OCI-LY3 (cell line): Measurements from ENCODE around the gene FOXK2.
"Not testable (repeated sequence)": the region's sequence is repeated elsewhere in the genome, so short reads cannot be mapped to it uniquely, and the experiment has no call there.

ENCODE experiments used
- H2AFZ ChIP-seq: fragments of 200-600, 300-600 bp; shearing (Covaris generic); 2 replicates; pipeline ENCODE4 v1.6.0; 2014; ENCODE audit warnings: antibody characterized with exemption, low read depth, low read length
- H3K27ac ChIP-seq: fragments of 200-600, 300-600 bp; sonication (generic); 2 replicates; pipeline ENCODE4 v1.5.1; 2014; ENCODE audit warnings: mild to moderate bottlenecking, low read length, moderate library complexity, mixed read lengths
- H3K27me3 ChIP-seq: fragments of 200-600, 300-600 bp; sonication (generic); 2 replicates; pipeline ENCODE4 v1.6.1; 2014; ENCODE audit warnings: low read depth, low read length, mixed read lengths
- H3K36me3 ChIP-seq: fragments of 200-600, 300-600 bp; sonication (generic); replicated peaks from 2 replicates; pipeline ENCODE3; 2014; ENCODE audit warnings: low read depth, low read length, mixed read lengths
- H3K4me1 ChIP-seq: fragments of 300-600, 200-600 bp; sonication (generic); 2 replicates; pipeline ENCODE4 v1.6.1; 2014; ENCODE audit warnings: low read length, mixed read lengths
- H3K4me2 ChIP-seq: fragments of 200-600, 300-600 bp; sonication (generic); 2 replicates; pipeline ENCODE4 v1.6.1; 2014; ENCODE audit warnings: low read length, mixed read lengths
- H3K4me3 ChIP-seq: fragments of 300-600, 200-600 bp; sonication (generic); 2 replicates; pipeline ENCODE4 v1.5.1; 2014; ENCODE audit warnings: antibody characterized with exemption, mild to moderate bottlenecking, low read length, moderate library complexity
- H3K79me2 ChIP-seq: fragments of 300-600, 200-600 bp; shearing (Covaris generic); 2 replicates; pipeline ENCODE4 v1.6.1; 2014; ENCODE audit warnings: mild to moderate bottlenecking, low read length, mixed read lengths
- H3K9ac ChIP-seq: fragments of 300-600, 200-600 bp; shearing (Covaris generic); 2 replicates; pipeline ENCODE4 v1.6.0; 2014; ENCODE audit warnings: mild to moderate bottlenecking, low read length, moderate library complexity
- H3K9me3 ChIP-seq: fragments of 200-600, 300-600 bp; shearing (Covaris generic); 2 replicates; pipeline ENCODE4 v1.6.1; 2014; ENCODE audit warnings: low read length, mixed read lengths; ENCODE audit not compliant: insufficient read depth
- H4K20me1 ChIP-seq: fragments of 200-600, 300-600 bp; sonication (generic); 2 replicates; pipeline ENCODE4 v1.6.1; 2016; ENCODE audit warnings: low read length, mixed read lengths; ENCODE audit not compliant: insufficient read depth
- CTCF ChIP-seq: fragments of 200-600, 300-600 bp; sonication (generic); IDR thresholded peaks from 2 replicates; pipeline ENCODE4 v1.5.1; 2014; ENCODE audit warnings: antibody characterized with exemption, low read length, low read depth
- EZH2phosphoT487 ChIP-seq: fragments of 200-600 bp; shearing (Covaris generic); IDR thresholded peaks from 2 replicates; pipeline ENCODE4 v1.6.1; 2018; ENCODE audit warnings: antibody characterized with exemption, mixed run types, low read depth

FOXK2 gene

GRCh38 chr17:82570277-82570676, 50.7 kb downstream of the FOXK2 start:
- peaks cover 43% of the 10 kb centered on the region for H3K36me3 ChIP-seq
- H3K4me1 ChIP-seq, result no peaks in the 10 kb centered on the region
- no peak overlapping the region for H3K4me2 ChIP-seq
- no peak for TF ChIP-seq EZH2phosphoT487
- no peak for TF ChIP-seq CTCF
- H2AFZ ChIP-seq, result no peak overlapping the region
- H3K79me2 ChIP-seq, result peaks cover 33% of the 10 kb centered on the region
- H3K27ac ChIP-seq, result no peak overlapping the region
- no peak overlapping the region for H3K4me3 ChIP-seq
- H3K9me3 ChIP-seq, result no peaks in the 10 kb centered on the region
- no peaks in the 10 kb centered on the region; the same call in 1 of the 2 replicates for H4K20me1 ChIP-seq
- no peak overlapping the region for H3K9ac ChIP-seq
- H3K27me3 ChIP-seq, result no peaks in the 10 kb centered on the region

GRCh38 chr17:82571855-82572254, 52.3 kb downstream of the FOXK2 start:
- no peaks in the 10 kb centered on the region for H3K4me1 ChIP-seq
- H3K9ac ChIP-seq, result no peak overlapping the region
- no peak for TF ChIP-seq CTCF
- TF ChIP-seq EZH2phosphoT487, result no peak
- no peak overlapping the region for H2AFZ ChIP-seq
- no peaks in the 10 kb centered on the region for H3K27me3 ChIP-seq
- H3K4me3 ChIP-seq, result no peak overlapping the region
- peaks cover 35% of the 10 kb centered on the region for H3K36me3 ChIP-seq
- H3K27ac ChIP-seq, result no peak overlapping the region
- peaks cover 23% of the 10 kb centered on the region for H3K79me2 ChIP-seq
- H4K20me1 ChIP-seq, result no peaks in the 10 kb centered on the region
- H3K9me3 ChIP-seq, result no peaks in the 10 kb centered on the region
- no peak overlapping the region for H3K4me2 ChIP-seq

GRCh38 chr17:82574041-82574440, 54.5 kb downstream of the FOXK2 start:
- Histone ChIP-seq H3K4me2 (no peak overlapping the region), H3K79me2 (peaks cover 5% of the 10 kb centered on the region), H3K9me3 (no peaks in the 10 kb centered on the region), H3K9ac (no peak overlapping the region), H3K27me3 (no peaks in the 10 kb centered on the region), H3K4me1 (no peaks in the 10 kb centered on the region), H4K20me1 (no peaks in the 10 kb centered on the region), H3K4me3 (no peak overlapping the region), H2AFZ (no peak overlapping the region), H3K36me3 (peaks cover 34% of the 10 kb centered on the region), H3K27ac (no peak overlapping the region)
- TF ChIP-seq EZH2phosphoT487 (no peak), CTCF (no peak)

DNA sequence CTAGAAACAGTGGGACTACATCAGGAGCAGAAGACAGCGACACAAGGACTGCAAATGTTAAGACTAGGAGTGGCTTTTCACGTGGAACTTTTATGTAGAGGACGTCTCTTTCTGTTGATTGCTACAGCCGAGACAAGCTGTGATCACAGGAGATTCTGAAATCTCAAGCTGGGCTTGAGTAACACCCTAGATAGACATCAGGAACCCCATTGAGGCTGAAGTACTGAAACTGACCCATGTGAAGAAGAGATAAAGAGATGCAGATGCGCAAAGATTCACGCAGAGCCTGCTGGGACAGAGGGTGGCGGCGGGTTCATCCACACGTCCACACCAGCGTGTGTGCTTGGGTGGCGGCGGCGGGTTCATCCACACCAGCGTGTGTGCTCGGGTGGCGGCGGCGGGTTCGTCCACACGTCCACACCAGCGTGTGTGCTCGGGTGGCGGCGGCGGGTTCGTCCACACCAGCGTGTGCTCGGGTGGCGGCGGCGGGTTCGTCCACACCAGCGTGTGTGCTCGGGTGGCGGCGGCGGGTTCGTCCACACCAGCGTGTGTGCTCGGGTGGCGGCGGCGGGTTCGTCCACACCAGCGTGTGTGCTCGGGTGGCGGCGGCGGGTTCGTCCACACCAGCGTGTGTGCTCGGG, 56.2 kb downstream of the FOXK2 start:
- peaks cover 26% of the 10 kb centered on the region for H3K36me3 ChIP-seq
- not testable (repeated sequence) for H3K27ac ChIP-seq, H3K9ac ChIP-seq, H4K20me1 ChIP-seq, H3K4me3 ChIP-seq, H2AFZ ChIP-seq, H3K79me2 ChIP-seq, H3K27me3 ChIP-seq, H3K9me3 ChIP-seq, H3K4me2 ChIP-seq, H3K4me1 ChIP-seq

DNA sequence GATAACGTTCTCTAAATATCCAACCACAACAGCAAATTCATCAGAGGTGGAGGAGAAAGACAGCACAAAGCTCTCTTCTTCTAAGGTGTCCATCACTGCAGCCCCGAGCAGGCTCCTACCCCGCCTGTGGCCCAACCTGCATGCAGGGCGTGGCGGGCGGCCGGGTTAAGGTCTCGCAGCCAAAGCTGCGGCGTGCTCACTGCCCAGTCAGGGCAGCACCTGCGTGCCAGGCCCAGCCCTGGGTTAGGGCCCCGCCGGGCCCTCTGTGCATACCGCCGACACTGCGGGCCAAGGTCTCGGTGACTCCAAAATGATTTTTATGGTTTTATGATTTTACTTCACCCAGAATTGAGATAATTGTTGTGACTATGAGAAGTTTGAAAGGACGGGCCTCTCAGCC, 57.8 kb downstream of the FOXK2 start:
- H3K9me3 ChIP-seq, result no peaks in the 10 kb centered on the region
- H3K4me3 ChIP-seq, result no peak overlapping the region
- no peaks in the 10 kb centered on the region for H3K4me1 ChIP-seq
- peaks cover 22% of the 10 kb centered on the region for H3K36me3 ChIP-seq
- H2AFZ ChIP-seq, result no peak overlapping the region
- H3K4me2 ChIP-seq, result no peak overlapping the region
- H3K27me3 ChIP-seq, result no peaks in the 10 kb centered on the region
- H4K20me1 ChIP-seq, result 0 out of 2 replicates have a peak, but pooled peaks cover 3% of the 10 kb centered on the region
- TF ChIP-seq EZH2phosphoT487 (no peak), CTCF (no peak)
- H3K9ac ChIP-seq, result no peak overlapping the region
- no peak overlapping the region for H3K27ac ChIP-seq
- H3K79me2 ChIP-seq, result peaks cover 5% of the 10 kb centered on the region; the same call in 1 of the 2 replicates

DNA sequence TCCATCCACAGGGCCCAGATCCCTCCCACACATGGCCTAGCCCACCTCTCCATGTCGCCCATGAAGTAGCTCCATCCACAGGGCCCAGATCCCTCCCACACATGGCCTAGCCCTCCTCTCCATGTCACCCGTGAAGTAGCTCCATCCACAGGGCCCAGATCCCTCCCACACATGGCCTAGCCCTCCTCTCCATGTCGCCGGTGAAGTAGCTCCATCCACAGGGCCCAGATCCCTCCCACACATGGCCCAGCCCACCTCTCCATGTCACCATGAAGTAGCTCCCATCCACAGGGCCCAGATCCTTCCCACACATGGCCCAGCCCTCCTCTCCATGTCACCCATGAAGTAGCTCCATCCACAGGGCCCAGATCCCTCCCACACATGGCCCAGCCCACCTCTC, 60.4 kb downstream of the FOXK2 start:
- H3K27ac ChIP-seq, H3K79me2 ChIP-seq: not testable (repeated sequence)

More for the DNA sequence above, 60.4 kb downstream of the FOXK2 start:
- H3K4me2 ChIP-seq, H3K4me1 ChIP-seq, H4K20me1 ChIP-seq, H3K9me3 ChIP-seq, H3K27me3 ChIP-seq, H2AFZ ChIP-seq, H3K9ac ChIP-seq, H3K4me3 ChIP-seq: not testable (repeated sequence)
- H3K36me3 ChIP-seq, result peaks cover 26% of the 10 kb centered on the region
